Testis (tissue), 2 donors: ENCODE data around the gene GLCE.

Experiments used
- POLR2A ChIP-seq: fragments of 450-650 bp; IDR thresholded peaks from one replicate; pipeline ENCODE4 v1.6.1; 2017; ENCODE audit warnings: antibody characterized with exemption, mild to moderate bottlenecking, moderate library complexity
- TF ChIP-seq, protein P1 (sequence below), 3 experiments: fragments of 450-650 bp in 2 of 3; fragments of 200-600 bp in 1 of 3; sonication (generic) in 1 of 3; IDR thresholded peaks; one replicate each; pipeline ENCODE4 v1.5.1; 2016 to 2019; ENCODE audit warnings: antibody characterized with exemption in 3 of 3, mild to moderate bottlenecking in 2 of 3, moderate library complexity in 1 of 3

- TF ChIP-seq POLR2A = no peak
- TF ChIP-seq, protein P1, sequence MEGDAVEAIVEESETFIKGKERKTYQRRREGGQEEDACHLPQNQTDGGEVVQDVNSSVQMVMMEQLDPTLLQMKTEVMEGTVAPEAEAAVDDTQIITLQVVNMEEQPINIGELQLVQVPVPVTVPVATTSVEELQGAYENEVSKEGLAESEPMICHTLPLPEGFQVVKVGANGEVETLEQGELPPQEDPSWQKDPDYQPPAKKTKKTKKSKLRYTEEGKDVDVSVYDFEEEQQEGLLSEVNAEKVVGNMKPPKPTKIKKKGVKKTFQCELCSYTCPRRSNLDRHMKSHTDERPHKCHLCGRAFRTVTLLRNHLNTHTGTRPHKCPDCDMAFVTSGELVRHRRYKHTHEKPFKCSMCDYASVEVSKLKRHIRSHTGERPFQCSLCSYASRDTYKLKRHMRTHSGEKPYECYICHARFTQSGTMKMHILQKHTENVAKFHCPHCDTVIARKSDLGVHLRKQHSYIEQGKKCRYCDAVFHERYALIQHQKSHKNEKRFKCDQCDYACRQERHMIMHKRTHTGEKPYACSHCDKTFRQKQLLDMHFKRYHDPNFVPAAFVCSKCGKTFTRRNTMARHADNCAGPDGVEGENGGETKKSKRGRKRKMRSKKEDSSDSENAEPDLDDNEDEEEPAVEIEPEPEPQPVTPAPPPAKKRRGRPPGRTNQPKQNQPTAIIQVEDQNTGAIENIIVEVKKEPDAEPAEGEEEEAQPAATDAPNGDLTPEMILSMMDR (IDR thresholded peaks at IDR 0.05) = no peak
Observed at GRCh38 chr15:69150841-69151240, 9.6 kb upstream of the GLCE start.
